PC-3 (cell line): ENCODE measurements around the gene CAV1.

Source experiments
- CTCF ChIP-seq: fragments of 300-600 bp; sonication (generic); conservative IDR thresholded peaks from 2 replicates; pipeline ENCODE4 v1.5.1; 2017; ENCODE audit warnings: antibody characterized with exemption, low read depth, mild to moderate bottlenecking, low read length
- EZH2 ChIP-seq: fragments of 300-600 bp; sonication (generic); IDR thresholded peaks from one replicate; pipeline ENCODE4 v1.6.1; 2017; ENCODE audit warnings: antibody characterized with exemption, mild to moderate bottlenecking, low read length; ENCODE audit not compliant: unreplicated experiment
- EZH2phosphoT487 ChIP-seq: fragments of 300-600 bp; sonication (generic); IDR thresholded peaks from 2 replicates; pipeline ENCODE4 v1.6.1; 2018; ENCODE audit warnings: mild to moderate bottlenecking, antibody characterized with exemption, low read length, borderline replicate concordance

DNA sequence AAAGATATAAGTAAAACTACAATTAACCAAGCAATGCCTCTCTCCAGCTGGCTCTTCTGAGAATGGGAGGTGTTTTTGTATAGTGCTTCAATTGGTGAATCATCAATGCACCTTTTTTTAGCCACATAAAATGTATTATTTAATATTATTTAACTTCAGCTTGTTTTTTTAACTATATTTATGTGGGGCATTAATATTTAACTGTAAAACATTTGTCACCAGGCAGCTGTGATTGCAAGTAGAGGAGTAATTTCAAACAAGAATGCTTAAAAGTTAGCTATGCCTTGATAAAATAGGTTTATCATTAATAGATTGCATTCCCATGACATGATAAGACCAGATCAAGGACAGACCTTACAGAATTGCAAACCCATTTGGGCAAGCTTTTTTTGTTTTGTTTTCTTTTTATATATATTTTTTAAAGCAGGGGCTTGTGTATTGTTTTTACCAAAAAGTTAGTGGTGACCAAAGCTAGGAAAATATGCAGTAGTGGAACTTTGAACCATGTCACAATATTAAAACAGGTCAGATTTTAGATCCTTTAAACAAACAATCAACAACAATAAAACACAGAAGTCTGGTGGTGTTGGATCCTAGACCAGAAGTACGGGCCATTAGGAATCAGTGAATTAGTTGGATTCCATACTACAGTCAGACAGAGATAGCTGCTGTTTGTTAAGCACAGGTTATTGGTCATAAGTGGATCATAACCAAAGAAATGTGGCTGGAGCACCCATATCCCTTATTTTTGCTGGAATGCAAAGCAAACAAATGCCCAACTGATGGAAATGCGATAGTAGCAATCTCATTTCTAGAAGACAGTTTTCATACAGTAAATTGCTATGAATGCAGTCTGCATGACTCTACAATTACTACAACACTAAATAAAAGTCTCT is 22.4 kb upstream of the CAV1 start:
- no peak for TF ChIP-seq CTCF
- no peak for TF ChIP-seq EZH2
- TF ChIP-seq EZH2phosphoT487: no peak
